Neural progenitor cell (in vitro differentiated cells): ENCODE data around the gene TAPT1.

Source experiments
- CTCF ChIP-seq: fragments of 200-600 bp; sonication (generic); IDR thresholded peaks from 2 replicates; pipeline ENCODE4 v1.5.1; 2017; ENCODE audit warnings: antibody characterized with exemption, mild to moderate bottlenecking
- EZH2 ChIP-seq: fragments of 200-600 bp; sonication (generic); IDR thresholded peaks from 2 replicates; pipeline ENCODE4 v1.6.1; 2017; ENCODE audit warnings: antibody characterized with exemption, mild to moderate bottlenecking, moderate library complexity

DNA sequence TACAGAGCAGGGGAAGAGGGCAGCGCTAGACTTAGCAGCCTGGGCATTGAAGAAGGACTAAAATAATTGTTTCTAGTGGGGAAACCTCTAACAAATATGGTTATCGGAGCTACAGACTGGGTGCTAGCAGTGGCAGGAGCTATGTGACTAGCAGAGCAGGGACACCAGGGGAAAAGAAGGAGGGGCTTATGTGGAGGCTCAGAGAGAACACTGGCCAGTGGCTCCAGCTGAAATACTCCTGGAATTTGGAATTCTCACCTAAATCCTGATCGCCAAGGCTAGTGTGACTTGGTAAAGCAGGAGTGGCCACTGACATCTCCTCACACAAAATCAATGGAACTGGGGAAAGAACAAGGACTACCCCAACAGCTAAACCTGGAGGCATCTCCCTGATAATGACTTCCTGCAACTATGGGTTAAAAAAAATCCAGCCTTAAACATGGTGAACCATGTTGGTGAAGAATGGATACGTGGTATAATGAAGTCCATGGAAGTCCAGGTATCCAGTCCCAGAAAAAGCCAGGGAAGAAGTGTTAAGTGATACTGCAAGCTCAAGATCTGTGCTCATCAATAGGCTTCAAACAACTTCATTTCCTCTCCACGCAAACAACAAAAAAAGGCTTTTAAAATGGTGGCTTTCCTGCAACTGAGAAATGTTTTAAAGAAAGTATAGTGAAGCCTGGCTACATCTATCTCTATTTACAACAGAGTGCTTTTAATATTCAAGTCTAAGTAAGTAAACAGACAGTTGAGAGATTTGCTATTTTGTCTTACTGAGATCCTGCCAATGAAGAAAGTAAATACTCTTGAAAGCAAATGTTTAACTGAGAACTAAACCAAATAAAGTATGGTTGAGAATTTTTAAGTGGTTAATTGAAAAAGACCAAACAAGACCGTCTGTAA lies 1.8 kb downstream of the TAPT1 start:
- TF ChIP-seq CTCF: no peak
- no peak for TF ChIP-seq EZH2
